Stimulated activated CD4-positive, alpha-beta T cell treated with anti-CD3 and anti-CD28 coated beads, Interleukin-15, amount 100 ng/mL, for 1 hour (primary cell): ENCODE results near the gene PDE4D.
"Not testable (repeated sequence)": the region's sequence is repeated elsewhere in the genome, so short reads cannot be mapped to it uniquely, and the experiment has no call there.

Source experiments
- DNase-seq, 2 donors: peaks; one replicate each; pipeline ENCODE4 v3.0.0-alpha.2; 2020; ENCODE audit warnings: low read depth in 1 of 2, low spot score in 1 of 2

Gene PDE4D

GRCh38 chr5:59800347-59800893 lies 93.1 kb downstream of the PDE4D start:
- no peak for DNase-seq

- DNase-seq: no peak
Measured at GRCh38 chr5:59799668-59800346, 93.7 kb downstream of the PDE4D start.

GRCh38 chr5:59798862-59799667 lies 94.5 kb downstream of the PDE4D start:
- DNase-seq: no peak

- no peak for DNase-seq
Measured at GRCh38 chr5:59795141-59795540, 98.4 kb downstream of the PDE4D start.

GRCh38 chr5:59792983-59793585 lies 100.4 kb downstream of the PDE4D start:
- no peak for DNase-seq

GRCh38 chr5:59791617-59792016 lies 101.9 kb downstream of the PDE4D start:
- DNase-seq: no peak

- no peak for DNase-seq
Measured at GRCh38 chr5:59790776-59791475, 102.6 kb downstream of the PDE4D start.

GRCh38 chr5:59790376-59790775 lies 103.2 kb downstream of the PDE4D start:
- DNase-seq: no peak

GRCh38 chr5:59789894-59790293 lies 103.6 kb downstream of the PDE4D start:
- no peak for DNase-seq

- no peak for DNase-seq
Measured at GRCh38 chr5:59789197-59789596, 104.3 kb downstream of the PDE4D start.

- no peak for DNase-seq
Measured at GRCh38 chr5:59786334-59786805, 107.2 kb downstream of the PDE4D start.

- DNase-seq: no peak
Measured at GRCh38 chr5:59785676-59786333, 107.7 kb downstream of the PDE4D start.

GRCh38 chr5:59784708-59785107 lies 108.8 kb downstream of the PDE4D start:
- DNase-seq: not testable (repeated sequence)

- DNase-seq: no peak
Measured at GRCh38 chr5:59783264-59783663, 110.3 kb downstream of the PDE4D start.

GRCh38 chr5:59782856-59783255 lies 110.7 kb downstream of the PDE4D start:
- DNase-seq: no peak

- DNase-seq: no peak
Measured at GRCh38 chr5:59779453-59779852, 114.1 kb downstream of the PDE4D start.

- no peak for DNase-seq
Measured at GRCh38 chr5:59777028-59777427, 116.5 kb downstream of the PDE4D start.

GRCh38 chr5:59773294-59773693 lies 120.2 kb downstream of the PDE4D start:
- DNase-seq: no peak

- no peak for DNase-seq
Measured at GRCh38 chr5:59772757-59773156, 120.8 kb downstream of the PDE4D start.

- no peak for DNase-seq
Measured at GRCh38 chr5:59772206-59772605, 121.3 kb downstream of the PDE4D start.

- DNase-seq: no peak
Measured at GRCh38 chr5:59770953-59771352, 122.6 kb downstream of the PDE4D start.
